D721Med (cell line): ENCODE results near the gene SLC36A2.
"Not testable (repeated sequence)": the region's sequence is repeated elsewhere in the genome, so short reads cannot be mapped to it uniquely, and the experiment has no call there.

Experiments used
- DNase-seq: peaks from one replicate; pipeline ENCODE4 v3.0.0; 2011; ENCODE audit warnings: low spot score; ENCODE audit not compliant: insufficient read length
- FAIRE-seq: peaks from 2 replicates; lab custom pipeline; 2011; peaks lifted over from hg19 to GRCh38; lab: Jason Lieb, UNC
- TF ChIP-seq, protein P1 (sequence below): IDR thresholded peaks from 2 replicates; pipeline ENCODE4 v1.5.1; 2012; ENCODE audit warnings: mild to moderate bottlenecking, control low read depth; ENCODE audit not compliant: insufficient read depth; ENCODE audit errors: missing control alignments

The SLC36A2 gene

DNA sequence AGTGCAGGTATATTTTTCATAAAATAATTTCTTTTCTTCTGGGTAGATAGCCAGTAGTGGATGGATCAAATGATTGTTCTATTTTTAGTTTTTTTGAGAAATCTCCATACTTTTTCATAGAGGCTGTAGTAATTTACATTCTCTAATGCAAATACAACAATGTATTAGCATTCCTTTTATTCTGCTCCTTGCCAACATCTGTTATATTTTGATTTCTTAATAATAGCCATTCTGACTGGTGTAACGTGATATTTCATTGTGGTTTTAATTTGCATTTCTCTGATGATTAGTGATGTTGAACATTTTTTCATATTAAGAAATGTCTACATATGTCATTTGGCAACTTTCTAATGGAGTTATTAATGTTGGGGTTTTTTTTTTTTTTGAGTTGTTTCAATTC lies 27.2 kb upstream of the SLC36A2 start:
- TF ChIP-seq, protein P1, sequence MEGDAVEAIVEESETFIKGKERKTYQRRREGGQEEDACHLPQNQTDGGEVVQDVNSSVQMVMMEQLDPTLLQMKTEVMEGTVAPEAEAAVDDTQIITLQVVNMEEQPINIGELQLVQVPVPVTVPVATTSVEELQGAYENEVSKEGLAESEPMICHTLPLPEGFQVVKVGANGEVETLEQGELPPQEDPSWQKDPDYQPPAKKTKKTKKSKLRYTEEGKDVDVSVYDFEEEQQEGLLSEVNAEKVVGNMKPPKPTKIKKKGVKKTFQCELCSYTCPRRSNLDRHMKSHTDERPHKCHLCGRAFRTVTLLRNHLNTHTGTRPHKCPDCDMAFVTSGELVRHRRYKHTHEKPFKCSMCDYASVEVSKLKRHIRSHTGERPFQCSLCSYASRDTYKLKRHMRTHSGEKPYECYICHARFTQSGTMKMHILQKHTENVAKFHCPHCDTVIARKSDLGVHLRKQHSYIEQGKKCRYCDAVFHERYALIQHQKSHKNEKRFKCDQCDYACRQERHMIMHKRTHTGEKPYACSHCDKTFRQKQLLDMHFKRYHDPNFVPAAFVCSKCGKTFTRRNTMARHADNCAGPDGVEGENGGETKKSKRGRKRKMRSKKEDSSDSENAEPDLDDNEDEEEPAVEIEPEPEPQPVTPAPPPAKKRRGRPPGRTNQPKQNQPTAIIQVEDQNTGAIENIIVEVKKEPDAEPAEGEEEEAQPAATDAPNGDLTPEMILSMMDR, result no peak
- FAIRE-seq (no peak), DNase-seq (no peak)

DNA sequence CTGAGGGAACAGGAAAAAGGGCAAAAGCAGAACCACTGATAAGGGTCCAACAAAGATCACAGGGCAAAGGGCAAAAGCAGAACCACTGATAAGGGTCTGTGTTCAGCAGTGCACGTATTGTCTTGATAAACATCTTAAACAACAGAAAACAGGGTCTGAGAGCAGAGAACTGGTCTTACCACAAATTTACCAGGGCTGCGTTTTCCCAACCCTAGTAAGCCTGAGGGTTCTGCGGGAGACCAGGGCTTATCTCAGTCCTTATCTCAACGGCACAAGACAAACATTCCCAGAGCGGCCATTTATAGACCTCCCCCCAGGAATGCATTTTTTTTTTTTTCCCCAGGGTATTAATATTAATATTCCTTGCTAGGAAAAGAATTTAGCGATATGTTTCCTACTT lies 19.7 kb upstream of the SLC36A2 start:
- not testable (repeated sequence) for FAIRE-seq, DNase-seq

DNA sequence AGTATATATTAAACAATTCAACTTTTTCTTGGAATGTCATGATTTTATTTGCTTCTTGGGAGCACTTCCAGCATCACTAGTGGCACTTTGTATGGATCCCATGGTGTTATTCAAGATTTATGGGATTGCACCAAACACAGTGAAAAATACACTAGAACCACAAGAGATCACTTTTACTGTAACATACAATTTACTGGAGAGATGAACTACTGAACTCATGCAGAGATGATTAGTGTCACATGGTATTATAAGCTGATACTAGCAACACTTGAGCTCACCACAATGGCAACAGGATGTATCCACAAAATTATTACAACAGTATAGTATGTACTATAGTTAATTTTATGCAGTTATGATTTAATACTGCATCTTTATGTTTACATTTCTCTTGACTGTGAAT lies 16.3 kb upstream of the SLC36A2 start:
- TF ChIP-seq, protein P1, result no peak
- DNase-seq (no peak), FAIRE-seq (no peak)

DNA sequence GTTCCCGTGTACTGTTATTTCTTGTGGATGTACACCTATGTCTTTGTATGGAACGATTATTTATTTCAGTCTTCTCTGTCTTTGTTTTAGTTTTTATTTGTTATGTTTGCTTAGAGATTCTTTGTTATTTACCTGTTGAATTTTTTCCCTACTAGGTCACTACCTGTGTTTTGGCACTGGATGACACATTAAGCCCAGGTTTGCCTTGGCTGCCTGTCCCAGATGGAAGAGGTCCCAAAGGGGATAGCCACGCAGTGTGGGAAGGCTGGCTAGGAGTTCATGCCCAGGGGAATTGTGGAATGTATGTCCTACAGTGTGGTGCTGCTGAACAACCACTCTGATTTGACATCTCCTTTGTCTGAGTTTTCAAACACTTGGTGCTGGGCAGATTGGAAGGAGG lies 15.6 kb upstream of the SLC36A2 start:
- DNase-seq, result no peak
- TF ChIP-seq, protein P1, result no peak
- FAIRE-seq, result no peak

DNA sequence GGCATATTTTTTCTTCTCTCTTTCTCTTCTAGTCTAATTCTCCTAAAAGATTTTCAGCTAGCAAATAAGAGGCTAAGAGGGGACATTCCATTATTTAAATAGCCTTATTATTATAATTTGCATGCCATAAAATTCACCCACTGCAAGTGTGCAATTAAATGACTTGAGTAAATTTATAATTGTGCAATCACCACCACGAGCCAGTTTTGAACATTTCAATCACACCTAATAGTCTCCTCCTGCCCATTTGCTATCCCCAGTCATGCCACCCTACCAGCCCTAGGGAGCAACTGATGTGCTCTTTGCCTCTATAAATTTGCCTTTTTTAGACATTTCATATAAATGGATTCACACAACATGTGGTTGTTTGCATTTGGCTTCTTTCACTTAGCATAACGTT lies 12.0 kb upstream of the SLC36A2 start:
- no peak for DNase-seq
- TF ChIP-seq, protein P1, result no peak
- no peak for FAIRE-seq

DNA sequence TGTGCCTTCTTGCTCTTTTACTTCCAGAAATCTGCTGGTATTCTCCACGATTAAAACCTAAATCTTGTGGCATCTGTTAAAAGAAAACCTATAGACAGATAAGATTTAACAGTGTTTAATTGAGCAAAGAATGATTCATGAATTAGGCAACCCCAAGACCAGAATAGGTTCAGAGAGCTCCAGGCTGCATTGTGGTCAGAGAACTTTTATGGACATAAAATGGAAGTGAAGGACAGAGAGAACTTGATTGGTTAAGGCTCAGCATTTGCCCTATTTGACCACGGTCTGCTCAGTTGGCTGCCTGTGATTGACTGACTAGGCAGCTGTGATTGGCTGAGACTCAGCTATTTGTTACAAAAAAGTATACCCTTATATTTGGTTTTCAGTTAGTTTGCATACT lies 10.4 kb upstream of the SLC36A2 start:
- TF ChIP-seq, protein P1, result no peak
- DNase-seq (no peak), FAIRE-seq (no peak)

DNA sequence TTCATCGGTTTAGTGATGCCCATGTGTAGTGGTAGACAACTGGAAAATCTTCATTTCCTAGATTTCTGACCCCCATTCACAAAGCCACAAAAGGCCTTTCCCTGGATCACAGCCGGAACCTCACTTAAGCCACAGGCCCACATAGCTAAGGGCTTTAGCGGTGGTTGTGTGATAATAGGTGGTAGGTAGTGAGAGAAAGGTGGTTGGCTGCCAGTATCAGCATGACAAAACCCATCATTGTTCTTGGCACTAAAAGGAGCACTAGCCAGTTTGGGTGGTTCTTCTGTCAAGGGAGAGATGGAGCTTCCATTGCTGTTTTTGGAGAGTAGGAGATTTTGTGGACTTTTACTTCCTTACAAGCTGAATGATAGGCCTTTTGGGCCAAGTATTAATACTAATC lies 9.7 kb upstream of the SLC36A2 start:
- DNase-seq (no peak), FAIRE-seq (no peak)
- TF ChIP-seq, protein P1, result no peak

DNA sequence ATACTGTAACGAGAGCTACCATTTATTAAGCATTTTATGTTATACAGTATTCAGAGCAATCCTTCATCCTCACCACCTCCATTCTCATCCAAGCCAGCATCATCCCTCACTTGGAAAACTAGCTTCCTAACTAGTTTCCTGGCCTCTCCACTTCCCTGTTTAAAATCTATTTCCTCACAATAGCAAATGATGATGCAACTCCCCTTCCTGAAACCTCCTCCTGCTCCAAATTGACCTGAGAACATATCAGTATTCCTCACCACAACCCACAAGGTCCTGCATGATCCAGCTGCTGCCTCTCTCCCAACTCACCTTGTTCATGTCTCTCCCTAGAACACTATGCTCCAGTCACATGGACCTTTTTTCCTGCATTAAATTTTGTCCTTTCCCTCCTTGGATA lies 4.3 kb upstream of the SLC36A2 start:
- FAIRE-seq, result no peak
- TF ChIP-seq, protein P1, result no peak

More for the DNA sequence above, 4.3 kb upstream of the SLC36A2 start:
- DNase-seq, result no peak
